Progenitor cell of endocrine pancreas (in vitro differentiated cells): ENCODE data around the gene TOM1L1. TPM values are rescaled to one million over a fixed set of nuclear protein-coding genes. Genes with fewer than 3 reads are reported as not detected.
"Not testable (repeated sequence)": the region's sequence is repeated elsewhere in the genome, so short reads cannot be mapped to it uniquely, and the experiment has no call there.

Source experiments
- DNase-seq: peaks from one replicate; pipeline ENCODE4 v3.0.0; 2021; ENCODE audit warnings: low spot score; ENCODE audit not compliant: unreplicated experiment
- H3K27ac Mint-ChIP-seq: 2 replicates; pipeline ENCODE4 v1.8.0; 2021; ENCODE audit warnings: mild to moderate bottlenecking, moderate library complexity, mixed read lengths
- H3K27me3 Mint-ChIP-seq: 2 replicates; pipeline ENCODE4 v1.8.0; 2021; ENCODE audit warnings: mixed read lengths
- H3K36me3 Mint-ChIP-seq: 2 replicates; pipeline ENCODE4 v1.8.0; 2022; ENCODE audit warnings: mixed read lengths; ENCODE audit not compliant: insufficient read depth
- H3K4me1 Mint-ChIP-seq: 2 replicates; pipeline ENCODE4 v1.8.0; 2021; ENCODE audit warnings: low read depth, mixed read lengths
- H3K4me3 Mint-ChIP-seq: 2 replicates; pipeline ENCODE4 v1.8.0; 2021; ENCODE audit warnings: low read depth, mild to moderate bottlenecking, moderate library complexity, mixed read lengths
- H3K9me3 Mint-ChIP-seq: 2 replicates; pipeline ENCODE4 v1.8.0; 2021; ENCODE audit warnings: low read depth, mixed read lengths
- CTCF ChIP-seq: fragments of 200-600 bp; sonication (generic); IDR thresholded peaks from one replicate; pipeline ENCODE4 v1.5.0; 2021; ENCODE audit warnings: antibody characterized with exemption, mild to moderate bottlenecking; ENCODE audit not compliant: unreplicated experiment
- total RNA-seq: library from RNA; stranded (reverse); gene quantifications from 2 replicates; pipeline ENCODE4 v1.2.1, GENCODE V29; 2021

Gene TOM1L1
- total RNA-seq, 1 donor from 2014 or later: 83.1 TPM

DNA sequence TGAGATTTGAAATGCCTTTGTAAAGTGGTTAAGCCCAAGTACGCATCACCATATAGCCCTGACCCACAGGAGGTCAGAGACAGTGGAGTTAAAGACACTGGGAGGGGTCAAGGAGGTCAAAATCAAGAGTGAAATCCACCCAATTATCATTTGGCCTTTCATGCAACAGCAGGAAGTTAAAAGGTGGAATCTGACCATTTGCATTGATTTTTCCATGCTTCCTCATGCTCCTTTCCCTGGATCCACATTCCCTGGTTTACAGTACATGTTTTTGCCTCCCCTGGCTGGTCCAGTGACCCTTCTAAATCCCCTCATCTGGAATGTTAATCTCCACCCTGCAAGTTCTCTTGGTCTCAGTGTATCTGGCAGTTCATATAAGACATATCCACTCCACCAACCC is 36.6 kb upstream of the TOM1L1 start:
- H3K27ac Mint-ChIP-seq: no peak overlapping the region
- H3K36me3 Mint-ChIP-seq: no peaks in the 10 kb centered on the region
- H3K27me3 Mint-ChIP-seq: no peaks in the 10 kb centered on the region
- no peak for DNase-seq
- no peaks in the 10 kb centered on the region for H3K9me3 Mint-ChIP-seq
- H3K4me3 Mint-ChIP-seq: no peak overlapping the region
- TF ChIP-seq CTCF: no peak
- peaks cover 12% of the 10 kb centered on the region for H3K4me1 Mint-ChIP-seq

- Mint-ChIP-seq H3K27ac (no peak overlapping the region), H3K9me3 (no peaks in the 10 kb centered on the region), H3K4me1 (peaks cover 12% of the 10 kb centered on the region), H3K4me3 (no peak overlapping the region), H3K27me3 (no peaks in the 10 kb centered on the region), H3K36me3 (no peaks in the 10 kb centered on the region)
- no peak for DNase-seq
- no peak for TF ChIP-seq CTCF
These were observed 35.9 kb upstream of the TOM1L1 start for GRCh38 chr17:54864636-54865356.

- peaks cover 12% of the 10 kb centered on the region for H3K4me1 Mint-ChIP-seq
- H3K36me3 Mint-ChIP-seq: no peaks in the 10 kb centered on the region
- DNase-seq: no peak
- no peak overlapping the region for H3K4me3 Mint-ChIP-seq
- H3K27me3 Mint-ChIP-seq: no peaks in the 10 kb centered on the region
- no peak for TF ChIP-seq CTCF
- H3K27ac Mint-ChIP-seq: no peak overlapping the region
- no peaks in the 10 kb centered on the region for H3K9me3 Mint-ChIP-seq
These were observed 33.0 kb upstream of the TOM1L1 start for GRCh38 chr17:54867634-54868033.

DNA sequence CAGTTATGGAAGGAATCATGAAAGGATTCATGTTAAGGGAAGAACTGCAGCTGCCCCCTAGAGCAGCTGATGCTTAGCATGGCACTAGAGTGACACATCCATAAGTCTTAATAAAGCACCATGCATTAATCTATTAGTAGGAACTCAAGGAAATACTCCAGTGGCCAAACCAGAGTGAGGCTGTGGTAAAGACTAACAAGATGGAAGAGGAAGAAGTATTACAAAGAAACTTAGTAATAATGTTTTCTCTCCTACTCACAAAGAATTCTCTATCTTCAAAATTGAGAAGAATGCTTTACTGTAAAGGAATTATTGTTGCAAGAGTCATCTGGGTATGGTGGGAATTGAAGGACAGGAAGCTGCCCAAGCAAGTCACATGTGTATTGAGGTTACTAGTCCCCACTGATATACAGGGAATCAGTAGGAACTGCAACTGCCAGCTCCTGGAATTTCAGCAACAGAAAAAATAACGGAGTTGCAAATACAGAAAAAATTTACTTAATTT is 29.9 kb upstream of the TOM1L1 start:
- TF ChIP-seq CTCF: no peak
- Mint-ChIP-seq H3K4me1 (peaks cover 9% of the 10 kb centered on the region), H3K9me3 (no peaks in the 10 kb centered on the region), H3K36me3 (no peaks in the 10 kb centered on the region), H3K27ac (no peak overlapping the region), H3K27me3 (no peaks in the 10 kb centered on the region), H3K4me3 (no peak overlapping the region)
- DNase-seq: no peak

DNA sequence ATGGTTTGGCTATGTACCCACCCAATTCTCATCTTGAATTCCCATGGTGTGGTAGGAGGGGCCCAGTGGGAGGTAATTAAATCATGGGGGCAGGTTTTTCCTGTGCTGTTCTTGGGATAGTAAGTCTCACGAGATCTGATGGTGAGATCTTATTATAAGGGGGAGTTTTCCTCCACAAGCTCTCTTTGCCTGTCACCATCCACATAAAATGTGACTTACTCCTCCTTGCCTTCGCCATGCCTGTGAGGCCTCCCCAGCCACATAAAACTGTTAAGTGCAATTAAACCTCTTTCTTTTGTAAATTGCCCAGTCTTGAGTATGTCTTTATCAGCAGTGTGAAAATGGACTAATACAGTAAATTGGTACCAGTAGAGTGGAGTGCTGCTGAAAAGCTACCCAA is 24.7 kb upstream of the TOM1L1 start:
- H3K27me3 Mint-ChIP-seq, DNase-seq, H3K27ac Mint-ChIP-seq, H3K4me1 Mint-ChIP-seq, H3K36me3 Mint-ChIP-seq, H3K9me3 Mint-ChIP-seq, H3K4me3 Mint-ChIP-seq: not testable (repeated sequence)

DNA sequence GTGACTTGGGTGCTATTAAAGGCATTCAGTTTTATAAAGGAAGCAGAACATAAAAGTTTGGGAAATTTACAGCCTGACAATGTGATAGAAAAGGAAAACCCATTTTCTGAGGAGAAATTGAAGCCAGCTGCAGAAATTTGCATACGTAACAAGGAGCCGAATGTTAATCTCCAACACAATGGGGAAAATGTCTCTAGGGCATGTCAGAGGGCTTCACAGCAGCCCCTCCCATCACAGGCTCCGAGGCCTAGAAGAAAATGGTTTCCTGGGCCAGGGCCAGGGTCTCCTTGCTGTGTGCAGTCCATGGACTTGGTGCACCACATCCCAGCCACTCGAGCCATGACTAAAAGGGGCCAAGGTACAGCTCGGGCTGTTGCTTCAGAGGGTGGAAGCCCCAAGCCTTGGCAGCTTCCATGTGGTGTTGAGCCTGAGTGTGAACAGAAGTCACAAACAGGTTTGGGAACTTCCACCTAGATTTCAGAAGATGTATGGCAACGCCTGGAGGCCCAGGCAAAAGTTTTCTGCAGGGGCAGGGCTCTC is 23.9 kb upstream of the TOM1L1 start:
- Mint-ChIP-seq H3K27me3 (no peaks in the 10 kb centered on the region), H3K36me3 (no peaks in the 10 kb centered on the region), H3K27ac (no peak overlapping the region), H3K4me1 (peaks cover 5% of the 10 kb centered on the region), H3K9me3 (peaks cover 8% of the 10 kb centered on the region), H3K4me3 (no peak overlapping the region)
- DNase-seq: no peak
- no peak for TF ChIP-seq CTCF
